H9 (cell line): ENCODE data around the gene RNU6-9. TPM values are rescaled to one million over a fixed set of nuclear protein-coding genes. Genes with fewer than 3 reads are reported as not detected.

Source experiments
- DNase-seq: peaks from one replicate; pipeline ENCODE4 v3.0.0-alpha.2; 2017
- H2AFZ ChIP-seq: one replicate; pipeline ENCODE4 v1.6.1; 2013; ENCODE audit warnings: mild to moderate bottlenecking, low read length, control low read depth, moderate library complexity
- H2AK5ac ChIP-seq: 2 replicates; pipeline ENCODE4 v1.6.1; 2013; ENCODE audit warnings: low read length, control low read depth, mixed read lengths; ENCODE audit not compliant: insufficient read length
- H2BK120ac ChIP-seq: one replicate; pipeline ENCODE4 v1.6.1; 2013; ENCODE audit warnings: low read depth, mild to moderate bottlenecking, low read length, control low read depth, inconsistent platforms; ENCODE audit not compliant: poor library complexity, severe bottlenecking
- H2BK12ac ChIP-seq: 2 replicates; pipeline ENCODE4 v1.6.1; 2013; ENCODE audit warnings: low read length, control low read depth, mixed read lengths, low read depth; ENCODE audit not compliant: insufficient read length
- H2BK15ac ChIP-seq: 2 replicates; pipeline ENCODE4 v1.6.1; 2013; ENCODE audit warnings: low read depth, low read length, control low read depth
- H2BK20ac ChIP-seq: one replicate; pipeline ENCODE4 v1.6.1; 2013; ENCODE audit warnings: low read depth, mild to moderate bottlenecking, low read length, control low read depth, inconsistent platforms; ENCODE audit not compliant: poor library complexity, severe bottlenecking
- H2BK5ac ChIP-seq: 2 replicates; pipeline ENCODE4 v1.6.1; 2013; ENCODE audit warnings: low read length, control low read depth, mixed read lengths; ENCODE audit not compliant: insufficient read length
- H3K14ac ChIP-seq: 2 replicates; pipeline ENCODE4 v1.6.1; 2013; ENCODE audit warnings: low read length, control low read depth; ENCODE audit not compliant: insufficient read depth
- H3K18ac ChIP-seq: 2 replicates; pipeline ENCODE4 v1.6.1; 2013; ENCODE audit warnings: low read depth, mild to moderate bottlenecking, mixed read lengths, low read length, control low read depth; ENCODE audit not compliant: insufficient read length
- H3K23ac ChIP-seq: 2 replicates; pipeline ENCODE4 v1.6.1; 2013; ENCODE audit warnings: low read length, control low read depth, mixed read lengths, low read depth; ENCODE audit not compliant: insufficient read length
- H3K23me2 ChIP-seq: 2 replicates; pipeline ENCODE4 v1.6.1; 2013; ENCODE audit warnings: low read depth, mild to moderate bottlenecking, mixed read lengths, low read length, control low read depth; ENCODE audit not compliant: insufficient read length, poor library complexity, severe bottlenecking
- H3K27ac ChIP-seq: 2 replicates; pipeline ENCODE4 v1.5.1; 2013; ENCODE audit warnings: low read length, control low read depth, mixed read lengths, low read depth; ENCODE audit not compliant: insufficient read length
- H3K27me3 ChIP-seq: 2 replicates; pipeline ENCODE4 v1.6.1; 2013; ENCODE audit warnings: low read length, control low read depth, inconsistent platforms; ENCODE audit not compliant: insufficient read depth
- H3K4ac ChIP-seq: 2 replicates; pipeline ENCODE4 v1.6.1; 2013; ENCODE audit warnings: low read depth, mild to moderate bottlenecking, control low read depth, inconsistent platforms, low read length, moderate library complexity
- H3K4me1 ChIP-seq: 2 replicates; pipeline ENCODE4 v1.6.1; 2013; ENCODE audit warnings: low read length, control low read depth, inconsistent platforms; ENCODE audit not compliant: insufficient read depth
- H3K4me2 ChIP-seq: 2 replicates; pipeline ENCODE4 v1.6.1; 2013; ENCODE audit warnings: low read length, control low read depth, mixed read lengths; ENCODE audit not compliant: insufficient read length, insufficient read depth
- H3K56ac ChIP-seq: 2 replicates; pipeline ENCODE4 v1.6.1; 2013; ENCODE audit warnings: low read depth, mild to moderate bottlenecking, mixed read lengths, low read length, control low read depth; ENCODE audit not compliant: insufficient read length
- H3K79me1 ChIP-seq: 2 replicates; pipeline ENCODE4 v1.6.1; 2013; ENCODE audit warnings: low read depth, mild to moderate bottlenecking, moderate library complexity, low read length, control low read depth, inconsistent platforms; ENCODE audit not compliant: insufficient read depth, poor library complexity, severe bottlenecking
- H3K79me2 ChIP-seq: 2 replicates; pipeline ENCODE4 v1.6.1; 2013; ENCODE audit warnings: low read length, control low read depth, inconsistent platforms; ENCODE audit not compliant: insufficient read depth
- H3K9ac ChIP-seq: 2 replicates; pipeline ENCODE4 v1.6.1; 2013; ENCODE audit warnings: low read length, control low read depth, mixed read lengths; ENCODE audit not compliant: insufficient read length; ENCODE audit errors: extremely low read depth
- H3K9me3 ChIP-seq: one replicate; pipeline ENCODE4 v1.6.1; 2013; ENCODE audit warnings: low read depth, low read length, inconsistent platforms; ENCODE audit not compliant: control insufficient read depth
- H3T11ph ChIP-seq: one replicate; pipeline ENCODE4 v1.6.1; 2013; ENCODE audit warnings: mild to moderate bottlenecking, low read length, control low read depth, inconsistent platforms
- H4K20me1 ChIP-seq: one replicate; pipeline ENCODE4 v1.6.1; 2013; ENCODE audit not compliant: control insufficient read depth, insufficient read length, insufficient read depth
- H4K5ac ChIP-seq: 2 replicates; pipeline ENCODE4 v1.6.1; 2013; ENCODE audit warnings: low read depth, mild to moderate bottlenecking, mixed read lengths, low read length, control low read depth; ENCODE audit not compliant: insufficient read length
- H4K8ac ChIP-seq: replicated peaks from 2 replicates; pipeline ENCODE4 v1.6.1; 2013; ENCODE audit warnings: low read length, control low read depth, mixed read lengths, low read depth; ENCODE audit not compliant: insufficient read length
- H4K91ac ChIP-seq: 2 replicates; pipeline ENCODE4 v1.6.1; 2013; ENCODE audit warnings: low read depth, mild to moderate bottlenecking, moderate library complexity, mixed read lengths, low read length, control low read depth; ENCODE audit not compliant: insufficient read length
- H3K27ac Mint-ChIP-seq, 3 experiments: 2 replicates in 2 of 3; 3 replicates in 1 of 3; pipeline ENCODE4 v1.8.0; 2020 to 2021; ENCODE audit warnings: mixed read lengths in 3 of 3, mild to moderate bottlenecking in 1 of 3, moderate library complexity in 1 of 3
- H3K27me3 Mint-ChIP-seq: 2 replicates; pipeline ENCODE4 v1.8.0; 2021; ENCODE audit warnings: low read depth, mild to moderate bottlenecking, moderate library complexity, mixed read lengths
- H3K36me3 Mint-ChIP-seq, 3 experiments: 2 replicates in 2 of 3; 3 replicates in 1 of 3; pipeline ENCODE4 v1.8.0; 2020 to 2021; ENCODE audit warnings: low read depth in 3 of 3, mixed read lengths in 3 of 3; ENCODE audit not compliant: insufficient read depth in 1 of 3
- H3K4me1 Mint-ChIP-seq, 2 experiments: 2 replicates each; pipeline ENCODE4 v1.8.0; 2020; ENCODE audit warnings: mixed read lengths in 2 of 2
- H3K4me3 Mint-ChIP-seq, 2 experiments: 2 replicates in 1 of 2; 3 replicates in 1 of 2; pipeline ENCODE4 v1.8.0; 2020 to 2021; ENCODE audit warnings: mild to moderate bottlenecking in 2 of 2, mixed read lengths in 2 of 2, moderate library complexity in 1 of 2
- H3K9me3 Mint-ChIP-seq, 2 experiments: 2 replicates in 1 of 2; 3 replicates in 1 of 2; pipeline ENCODE4 v1.8.0; 2020; ENCODE audit warnings: mild to moderate bottlenecking in 2 of 2, mixed read lengths in 2 of 2, moderate library complexity in 1 of 2
- WGBS: extraction: QIAGEN DNeasy Blood & Tissue Kit; methylation state at CpG from one replicate; pipeline ENCODE4 v1.1.7; 2013; ENCODE audit warnings: missing lambda C conversion rate, low lambda C conversion rate, mixed read lengths; ENCODE audit not compliant: insufficient read length; ENCODE audit errors: extremely low coverage; 5-methylcytosine and 5-hydroxymethylcytosine counted together
- total RNA-seq: library from RNA; stranded (reverse); gene quantifications from 2 replicates; pipeline ENCODE4 v1.2.1, GENCODE V29; 2021
- TF ChIP-seq, protein P1 (sequence below): fragments of 200-600 bp; sonication (generic); conservative IDR thresholded peaks from 3 replicates; pipeline ENCODE4 v1.8.0; 2021; ENCODE audit warnings: antibody characterized with exemption, mild to moderate bottlenecking

Gene RNU6-9
- total RNA-seq, 1 experiment from 2014 or later = not detected

DNA sequence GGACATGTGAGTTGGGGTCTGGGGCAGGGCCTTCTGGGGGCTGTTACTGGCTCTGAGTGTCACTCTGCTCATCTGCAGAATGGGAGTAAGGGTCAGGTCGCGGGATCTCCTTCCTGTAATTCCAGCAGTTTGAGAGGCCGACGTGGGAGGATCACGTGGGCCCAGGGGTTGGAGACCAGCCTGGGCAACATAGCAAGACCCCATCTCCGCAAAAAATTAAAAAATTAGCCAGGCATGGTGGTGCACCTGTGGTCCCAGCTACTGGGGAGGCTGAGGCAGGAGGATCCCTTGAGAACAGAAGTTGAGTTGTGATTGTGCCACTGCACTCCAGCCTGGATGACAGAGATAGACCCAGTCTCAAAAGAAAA lies 36.6 kb downstream of the RNU6-9 start:
- H4K20me1 ChIP-seq = no peaks in the 10 kb centered on the region
- no peaks in the 10 kb centered on the region for H3K27me3 ChIP-seq

More for the DNA sequence above, 36.6 kb downstream of the RNU6-9 start:
- Mint-ChIP-seq H3K9me3 (no peaks in the 10 kb centered on the region), H3K4me1 (peaks cover 8 to 18% of the 10 kb centered on the region in 2 experiments; a peak in 3 of 4 replicates), H3K36me3 (peaks cover 7 to 38% (median 23%) of the 10 kb centered on the region in 3 experiments), H3K4me3 (no peak overlapping the region), H3K27me3 (no peaks in the 10 kb centered on the region), H3K27ac (peak overlapping the region in 1 of 3 experiments; percentile 18; a peak in 1 of 7 replicates)
- Histone ChIP-seq H3K27ac (no peak overlapping the region), H4K8ac (no peak overlapping the region), H2BK12ac (no peak overlapping the region), H2AK5ac (no peak overlapping the region), H4K5ac (no peak overlapping the region), H3T11ph (no peak overlapping the region), H3K23ac (no peak overlapping the region), H3K4me2 (no peak overlapping the region), H3K56ac (no peak overlapping the region), H3K14ac (no peak overlapping the region), H3K9ac (no peak overlapping the region), H3K79me2 (no peaks in the 10 kb centered on the region; the same call in 1 of the 2 replicates), H3K4ac (no peak overlapping the region), H3K4me1 (no peaks in the 10 kb centered on the region), H2BK15ac (no peak overlapping the region), H2BK20ac (no peak overlapping the region), H3K9me3 (no peaks in the 10 kb centered on the region), H3K18ac (no peak overlapping the region), H3K79me1 (peaks cover 2% of the 10 kb centered on the region), H2BK120ac (no peak overlapping the region), H4K91ac (no peak overlapping the region), H3K23me2 (peaks cover under 1% of the 10 kb centered on the region), H2BK5ac (no peak overlapping the region), H2AFZ (no peak overlapping the region)
- TF ChIP-seq, protein P1, sequence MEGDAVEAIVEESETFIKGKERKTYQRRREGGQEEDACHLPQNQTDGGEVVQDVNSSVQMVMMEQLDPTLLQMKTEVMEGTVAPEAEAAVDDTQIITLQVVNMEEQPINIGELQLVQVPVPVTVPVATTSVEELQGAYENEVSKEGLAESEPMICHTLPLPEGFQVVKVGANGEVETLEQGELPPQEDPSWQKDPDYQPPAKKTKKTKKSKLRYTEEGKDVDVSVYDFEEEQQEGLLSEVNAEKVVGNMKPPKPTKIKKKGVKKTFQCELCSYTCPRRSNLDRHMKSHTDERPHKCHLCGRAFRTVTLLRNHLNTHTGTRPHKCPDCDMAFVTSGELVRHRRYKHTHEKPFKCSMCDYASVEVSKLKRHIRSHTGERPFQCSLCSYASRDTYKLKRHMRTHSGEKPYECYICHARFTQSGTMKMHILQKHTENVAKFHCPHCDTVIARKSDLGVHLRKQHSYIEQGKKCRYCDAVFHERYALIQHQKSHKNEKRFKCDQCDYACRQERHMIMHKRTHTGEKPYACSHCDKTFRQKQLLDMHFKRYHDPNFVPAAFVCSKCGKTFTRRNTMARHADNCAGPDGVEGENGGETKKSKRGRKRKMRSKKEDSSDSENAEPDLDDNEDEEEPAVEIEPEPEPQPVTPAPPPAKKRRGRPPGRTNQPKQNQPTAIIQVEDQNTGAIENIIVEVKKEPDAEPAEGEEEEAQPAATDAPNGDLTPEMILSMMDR = no peak
- no peak for DNase-seq
- no CpG with 5 or more reads among the region's 6 CpGs for WGBS
